Stimulated activated naive CD8-positive, alpha-beta T cell treated with anti-CD3 and anti-CD28 coated beads, Interleukin-15, Interleukin-2, amounts not matched to agents 100 ng/mL and 50 ng/mL, for 24 hours (primary cell): ENCODE data around the gene RTCB.

Experiments
- H3K27ac Mint-ChIP-seq: one replicate; pipeline ENCODE4 v1.8.0; 2021; ENCODE audit warnings: mild to moderate bottlenecking, mixed read lengths
- H3K27me3 Mint-ChIP-seq: one replicate; pipeline ENCODE4 v1.8.0; 2021; ENCODE audit warnings: mixed read lengths
- H3K36me3 Mint-ChIP-seq: one replicate; pipeline ENCODE4 v1.8.0; 2021; ENCODE audit warnings: low read depth, mixed read lengths
- H3K4me1 Mint-ChIP-seq: one replicate; pipeline ENCODE4 v1.8.0; 2021; ENCODE audit warnings: low read depth, mixed read lengths
- H3K4me3 Mint-ChIP-seq: one replicate; pipeline ENCODE4 v1.8.0; 2021; ENCODE audit warnings: mild to moderate bottlenecking, mixed read lengths
- H3K9me3 Mint-ChIP-seq: one replicate; pipeline ENCODE4 v1.8.0; 2021; ENCODE audit warnings: mixed read lengths

Gene RTCB

DNA sequence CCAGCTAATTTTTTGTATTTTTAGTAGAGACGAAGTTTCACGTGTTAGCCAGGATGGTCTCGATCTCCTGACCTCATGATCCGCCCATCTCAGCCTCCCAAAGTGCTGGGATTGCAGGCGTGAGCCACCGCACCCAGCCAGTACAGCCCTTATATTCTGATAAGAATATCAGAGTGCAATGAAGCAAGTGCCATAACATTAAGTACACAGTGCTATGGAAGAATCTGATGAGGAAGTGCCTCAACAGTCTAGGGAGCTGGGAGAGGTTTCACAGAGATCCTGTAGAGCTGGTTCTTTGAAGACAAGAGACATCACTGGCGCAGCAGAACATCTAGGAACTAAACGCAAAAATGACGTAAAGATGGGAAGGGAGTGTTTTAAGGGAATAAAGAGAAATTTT is 2.1 kb downstream of the RTCB start:
- Mint-ChIP-seq H3K27me3 (no peaks in the 10 kb centered on the region), H3K4me1 (peaks cover 60% of the 10 kb centered on the region), H3K27ac (peak overlapping the region; percentile 29), H3K9me3 (no peaks in the 10 kb centered on the region), H3K36me3 (peaks cover 46% of the 10 kb centered on the region), H3K4me3 (peak overlapping the region; percentile 96)

DNA sequence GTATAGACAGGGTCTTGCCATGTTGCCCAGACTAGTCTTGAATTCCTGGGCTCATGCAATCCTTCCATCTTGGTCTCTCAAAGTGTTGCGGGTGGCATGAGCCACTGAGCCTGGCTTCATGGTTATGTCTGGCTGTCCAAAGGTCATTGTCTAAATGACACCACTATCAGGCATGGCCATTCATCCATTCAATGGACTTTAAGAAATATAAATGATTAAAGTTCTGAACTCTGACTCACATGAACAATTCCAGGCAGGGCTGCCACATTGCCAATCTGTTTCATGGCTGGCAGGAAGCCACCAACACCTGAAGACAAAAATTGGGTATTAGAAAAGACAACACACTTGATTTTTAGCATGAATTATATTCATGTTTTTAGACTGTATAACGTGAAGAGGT is 4.1 kb downstream of the RTCB start:
- Mint-ChIP-seq H3K36me3 (peaks cover 56% of the 10 kb centered on the region), H3K4me1 (peaks cover 52% of the 10 kb centered on the region), H3K27me3 (no peaks in the 10 kb centered on the region), H3K27ac (no peak overlapping the region), H3K4me3 (no peak overlapping the region), H3K9me3 (no peaks in the 10 kb centered on the region)

DNA sequence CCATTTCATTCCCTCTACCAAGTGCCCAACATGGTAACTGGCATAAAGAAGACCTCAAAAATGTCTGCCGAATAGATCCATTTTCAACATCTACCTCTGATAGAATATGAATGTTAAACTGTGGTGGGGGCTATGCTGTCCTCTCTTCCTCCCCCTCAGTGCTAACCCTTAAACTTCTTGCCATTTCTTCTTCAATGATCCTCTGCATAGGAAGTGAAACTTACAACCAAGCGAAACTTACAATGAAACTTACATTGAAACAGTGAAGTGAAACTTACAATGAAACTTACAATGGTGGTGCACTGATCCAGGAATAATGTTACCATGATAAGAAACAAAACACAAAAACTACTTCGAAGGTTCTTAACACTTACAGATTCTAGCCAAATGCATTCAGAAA is 4.7 kb downstream of the RTCB start:
- H3K27me3 Mint-ChIP-seq: no peaks in the 10 kb centered on the region

DNA sequence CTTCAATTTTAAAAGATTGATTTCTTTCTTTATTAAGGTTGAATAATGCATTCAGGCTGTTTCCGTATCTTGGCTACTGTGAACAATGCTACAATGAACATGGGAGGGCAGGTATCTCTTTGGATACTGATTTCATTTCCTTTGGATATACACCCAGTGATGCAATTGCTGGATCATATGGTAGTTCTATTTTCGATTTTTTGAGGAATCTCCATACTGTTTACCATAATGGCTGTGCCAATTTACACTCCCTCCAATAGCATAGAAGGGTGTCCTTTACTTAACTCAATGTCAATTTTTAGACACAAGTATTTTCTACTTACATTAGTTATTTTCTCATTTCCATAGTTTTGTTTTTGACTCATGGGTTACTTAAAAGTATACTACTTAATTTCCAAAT is 8.0 kb downstream of the RTCB start:
- Mint-ChIP-seq H3K36me3 (peaks cover 80% of the 10 kb centered on the region), H3K4me3 (no peak overlapping the region), H3K27ac (no peak overlapping the region), H3K4me1 (peaks cover 19% of the 10 kb centered on the region), H3K9me3 (no peaks in the 10 kb centered on the region), H3K27me3 (no peaks in the 10 kb centered on the region)

More for the DNA sequence above, 4.7 kb downstream of the RTCB start:
- H3K36me3 Mint-ChIP-seq: peaks cover 58% of the 10 kb centered on the region
- H3K4me3 Mint-ChIP-seq: no peak overlapping the region
- H3K4me1 Mint-ChIP-seq: peaks cover 46% of the 10 kb centered on the region
- H3K27ac Mint-ChIP-seq: peak overlapping the region; percentile 39
- no peaks in the 10 kb centered on the region for H3K9me3 Mint-ChIP-seq

DNA sequence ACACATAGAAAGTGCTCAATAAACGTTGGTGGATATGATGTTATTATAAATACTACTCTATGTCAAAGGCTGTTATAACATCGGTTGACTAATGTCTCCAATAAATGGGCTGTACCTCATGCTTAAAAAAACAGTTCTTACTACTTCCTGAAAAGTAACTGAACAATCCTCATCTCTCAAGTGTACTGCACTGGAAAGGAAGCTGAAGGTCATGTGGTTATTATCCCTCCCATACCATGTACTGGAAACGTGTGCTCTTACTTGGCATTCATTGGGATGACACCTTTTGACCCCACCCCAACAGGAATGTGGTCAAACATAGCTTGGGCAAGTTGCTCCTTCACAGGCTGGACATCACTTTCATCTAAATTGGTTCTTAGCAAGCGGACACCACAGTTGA is 10.6 kb downstream of the RTCB start:
- Mint-ChIP-seq H3K4me1 (no peaks in the 10 kb centered on the region), H3K4me3 (no peak overlapping the region), H3K27ac (no peak overlapping the region), H3K9me3 (no peaks in the 10 kb centered on the region), H3K27me3 (no peaks in the 10 kb centered on the region), H3K36me3 (peaks cover 80% of the 10 kb centered on the region)

DNA sequence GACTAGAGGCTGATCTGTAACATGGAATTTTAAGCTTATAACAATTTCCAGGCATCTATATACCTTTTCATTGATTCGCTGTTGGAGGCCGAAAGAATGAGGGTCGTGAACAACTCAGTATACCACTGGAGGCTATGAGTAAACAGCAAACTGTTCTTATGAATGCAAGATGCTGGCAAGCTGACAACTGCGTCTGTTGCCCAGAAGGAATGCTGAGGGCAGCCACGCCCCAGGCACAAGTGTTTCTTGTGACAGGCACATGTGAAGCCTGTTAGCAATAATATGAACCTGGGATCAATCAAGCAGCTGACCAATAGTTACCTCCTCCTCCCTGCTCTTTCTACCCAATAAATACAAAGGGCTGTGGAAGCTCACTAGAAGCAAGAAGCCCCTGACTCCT is 15.3 kb downstream of the RTCB start:
- no peaks in the 10 kb centered on the region for H3K9me3 Mint-ChIP-seq

DNA sequence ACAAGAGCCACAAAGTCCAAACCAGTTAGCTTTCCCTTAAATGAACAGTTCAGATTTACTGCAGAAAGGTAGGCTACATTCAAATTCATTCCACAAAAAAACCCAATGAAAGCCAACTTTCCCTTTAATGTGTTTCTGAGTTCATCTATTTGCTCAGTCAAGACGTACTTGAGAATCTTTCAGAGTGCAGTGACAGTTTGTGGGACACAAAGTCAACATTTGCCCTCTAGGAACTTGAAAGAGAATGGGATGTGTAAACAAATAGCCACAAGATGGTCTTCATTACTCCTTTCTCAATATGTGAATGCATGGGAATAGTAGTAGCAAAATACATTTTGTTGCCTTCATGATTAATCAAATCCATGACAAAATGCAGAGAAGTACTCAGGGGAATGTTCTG is 15.8 kb downstream of the RTCB start:
- Mint-ChIP-seq H3K9me3 (no peaks in the 10 kb centered on the region), H3K4me3 (no peak overlapping the region), H3K27me3 (no peaks in the 10 kb centered on the region), H3K4me1 (peaks cover 8% of the 10 kb centered on the region), H3K27ac (no peak overlapping the region), H3K36me3 (peaks cover 86% of the 10 kb centered on the region)

More for the DNA sequence above, 15.3 kb downstream of the RTCB start:
- H3K36me3 Mint-ChIP-seq: peaks cover 86% of the 10 kb centered on the region
- no peak overlapping the region for H3K4me3 Mint-ChIP-seq
- H3K4me1 Mint-ChIP-seq: peaks cover 8% of the 10 kb centered on the region
- no peaks in the 10 kb centered on the region for H3K27me3 Mint-ChIP-seq
- H3K27ac Mint-ChIP-seq: no peak overlapping the region

DNA sequence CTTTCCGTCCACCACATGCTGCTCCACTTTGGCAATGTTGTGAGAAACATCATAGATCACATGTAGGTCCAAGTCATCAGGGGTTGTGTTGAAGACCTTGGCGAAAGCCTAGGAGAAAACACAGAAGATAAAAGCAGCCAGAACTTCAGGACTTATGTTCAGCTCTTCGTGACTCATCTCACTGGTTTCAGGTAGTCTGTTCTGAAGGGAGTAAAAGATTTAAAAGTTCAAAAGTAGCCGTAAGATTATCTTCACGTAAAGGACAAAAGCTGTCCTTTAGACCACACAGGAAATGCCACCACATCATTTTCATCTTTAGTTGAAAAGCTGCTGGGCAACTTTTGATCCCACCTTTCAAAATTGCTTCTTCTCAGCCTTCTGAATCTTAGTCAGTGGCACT is 16.9 kb downstream of the RTCB start:
- peaks cover 81% of the 10 kb centered on the region for H3K36me3 Mint-ChIP-seq
- H3K9me3 Mint-ChIP-seq: no peaks in the 10 kb centered on the region
- peak overlapping the region; percentile 82 for H3K27ac Mint-ChIP-seq
- no peaks in the 10 kb centered on the region for H3K27me3 Mint-ChIP-seq
- peaks cover 8% of the 10 kb centered on the region for H3K4me1 Mint-ChIP-seq
- H3K4me3 Mint-ChIP-seq: no peak overlapping the region

DNA sequence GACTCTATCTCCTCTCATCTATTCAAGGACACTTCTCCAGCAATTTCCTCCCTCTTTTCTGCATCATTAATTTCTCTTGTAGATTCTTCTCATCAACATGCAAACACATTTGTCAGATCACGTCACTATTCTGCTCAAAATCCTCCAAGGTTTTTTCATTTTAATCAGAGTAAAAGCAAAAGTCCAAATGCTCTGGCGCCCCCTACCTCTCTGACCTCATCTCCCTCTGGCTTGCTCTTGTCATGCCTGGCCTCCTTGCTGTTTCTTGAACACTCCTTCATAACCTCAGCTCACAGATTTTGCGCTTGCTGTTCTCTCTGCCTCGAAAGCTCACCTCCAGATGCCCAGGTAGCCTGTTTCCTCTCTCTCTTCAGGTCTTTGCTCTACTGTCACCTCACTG is 22.4 kb downstream of the RTCB start:
- no peaks in the 10 kb centered on the region for H3K4me1 Mint-ChIP-seq
- H3K9me3 Mint-ChIP-seq: no peaks in the 10 kb centered on the region
- H3K4me3 Mint-ChIP-seq: no peak overlapping the region
- no peak overlapping the region for H3K27ac Mint-ChIP-seq
- H3K36me3 Mint-ChIP-seq: peaks cover 70% of the 10 kb centered on the region
- no peaks in the 10 kb centered on the region for H3K27me3 Mint-ChIP-seq

DNA sequence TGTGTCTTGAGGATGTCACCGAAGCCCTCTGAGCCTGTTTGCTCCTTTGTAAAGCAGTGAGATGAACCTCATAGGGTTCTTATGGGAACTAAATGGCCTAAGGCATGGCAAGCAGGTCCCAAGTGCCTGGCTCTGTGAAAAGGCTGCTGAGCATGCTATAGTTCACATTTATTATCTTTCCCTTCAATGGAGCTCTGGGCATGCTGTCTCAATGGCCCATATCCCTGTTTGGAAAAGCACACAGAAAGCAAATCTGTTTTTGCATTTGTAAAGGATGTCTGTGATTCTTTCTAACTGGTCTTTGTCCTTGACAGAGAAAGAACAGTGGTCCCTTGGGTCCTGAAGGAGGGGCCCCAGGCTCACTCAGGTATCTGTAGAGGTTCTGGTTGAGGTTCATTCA is 26.4 kb downstream of the RTCB start:
- Mint-ChIP-seq H3K27ac (no peak overlapping the region), H3K27me3 (no peaks in the 10 kb centered on the region), H3K36me3 (peaks cover 42% of the 10 kb centered on the region)

DNA sequence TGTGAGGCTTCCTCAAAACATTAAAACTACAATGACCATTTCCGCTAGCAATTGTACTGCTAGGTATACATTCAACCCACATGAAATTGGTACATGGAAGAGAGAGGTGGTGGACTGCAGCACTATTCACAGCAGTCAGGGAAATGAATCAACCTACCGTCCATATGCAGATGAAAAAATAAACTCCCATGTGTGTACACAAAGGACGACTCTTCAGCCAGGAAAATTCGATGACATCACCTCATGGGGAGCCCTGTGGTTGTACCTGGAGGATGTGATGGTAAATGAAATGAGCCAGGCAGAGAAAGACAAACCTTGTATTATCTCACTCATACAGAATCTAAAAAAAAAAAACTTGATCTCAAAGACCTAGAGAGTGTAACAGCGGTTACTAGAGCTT is 31.1 kb downstream of the RTCB start:
- peaks cover 9% of the 10 kb centered on the region for H3K36me3 Mint-ChIP-seq
- no peaks in the 10 kb centered on the region for H3K4me1 Mint-ChIP-seq
- no peaks in the 10 kb centered on the region for H3K27me3 Mint-ChIP-seq
- H3K9me3 Mint-ChIP-seq: no peaks in the 10 kb centered on the region
- no peak overlapping the region for H3K4me3 Mint-ChIP-seq
- no peak overlapping the region for H3K27ac Mint-ChIP-seq

More for the DNA sequence above, 26.4 kb downstream of the RTCB start:
- Mint-ChIP-seq H3K4me1 (no peaks in the 10 kb centered on the region), H3K9me3 (no peaks in the 10 kb centered on the region), H3K4me3 (no peak overlapping the region)

DNA sequence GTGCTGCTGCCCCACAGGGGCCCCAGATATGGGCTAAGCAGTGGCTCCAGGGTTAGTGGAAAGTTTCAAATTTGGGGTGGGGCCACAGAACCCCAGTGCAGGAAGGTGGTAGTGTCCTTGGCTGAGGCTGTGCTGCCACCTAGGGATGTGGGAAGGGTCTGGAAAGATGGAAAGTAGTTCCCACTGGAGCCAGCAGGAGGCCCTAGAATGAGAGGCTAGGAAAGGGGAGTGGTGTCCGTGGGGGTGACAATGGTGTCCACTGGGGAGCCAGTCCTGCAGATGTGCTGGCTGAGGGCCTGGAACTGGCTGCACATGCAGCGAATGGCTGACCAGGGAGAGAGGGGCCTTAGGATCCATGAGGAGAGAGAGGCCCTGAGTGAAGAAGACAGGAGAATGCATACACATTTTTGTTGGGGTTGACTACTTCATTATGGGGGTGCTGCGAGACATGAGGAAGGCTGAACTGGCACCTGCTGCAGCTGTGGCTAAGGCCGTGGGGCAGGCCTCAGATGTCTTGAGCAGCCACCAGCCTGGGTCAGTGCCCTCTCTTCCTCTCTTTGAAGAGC is 33.3 kb downstream of the RTCB start:
- no peaks in the 10 kb centered on the region for H3K9me3 Mint-ChIP-seq

DNA sequence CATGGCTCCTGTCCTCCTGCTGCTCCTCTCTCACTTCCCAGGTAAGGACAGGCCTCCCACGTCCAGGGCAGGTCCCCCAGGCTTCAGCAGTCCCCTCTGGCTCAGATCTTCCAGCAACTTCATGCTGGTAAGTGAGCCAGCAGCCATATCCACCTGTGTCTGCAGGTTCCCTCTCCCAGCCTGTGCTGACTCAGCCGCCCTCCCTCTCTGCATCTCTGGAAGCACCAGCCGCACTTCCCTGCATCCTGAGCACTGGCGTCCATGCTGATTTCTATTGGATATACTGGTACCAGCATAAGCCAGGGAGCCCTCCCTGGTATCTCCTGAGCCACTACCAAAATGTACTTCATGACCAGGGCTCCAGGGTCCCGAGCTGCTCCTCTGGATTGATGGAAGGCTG is 35.4 kb downstream of the RTCB start:
- H3K27me3 Mint-ChIP-seq: no peaks in the 10 kb centered on the region
- no peaks in the 10 kb centered on the region for H3K4me1 Mint-ChIP-seq
- H3K36me3 Mint-ChIP-seq: peaks cover 4% of the 10 kb centered on the region
- no peak overlapping the region for H3K4me3 Mint-ChIP-seq
- H3K9me3 Mint-ChIP-seq: no peaks in the 10 kb centered on the region
- no peak overlapping the region for H3K27ac Mint-ChIP-seq

More for the DNA sequence above, 33.3 kb downstream of the RTCB start:
- Mint-ChIP-seq H3K4me1 (no peaks in the 10 kb centered on the region), H3K4me3 (no peak overlapping the region), H3K27me3 (no peaks in the 10 kb centered on the region), H3K27ac (no peak overlapping the region), H3K36me3 (peaks cover 4% of the 10 kb centered on the region)

DNA sequence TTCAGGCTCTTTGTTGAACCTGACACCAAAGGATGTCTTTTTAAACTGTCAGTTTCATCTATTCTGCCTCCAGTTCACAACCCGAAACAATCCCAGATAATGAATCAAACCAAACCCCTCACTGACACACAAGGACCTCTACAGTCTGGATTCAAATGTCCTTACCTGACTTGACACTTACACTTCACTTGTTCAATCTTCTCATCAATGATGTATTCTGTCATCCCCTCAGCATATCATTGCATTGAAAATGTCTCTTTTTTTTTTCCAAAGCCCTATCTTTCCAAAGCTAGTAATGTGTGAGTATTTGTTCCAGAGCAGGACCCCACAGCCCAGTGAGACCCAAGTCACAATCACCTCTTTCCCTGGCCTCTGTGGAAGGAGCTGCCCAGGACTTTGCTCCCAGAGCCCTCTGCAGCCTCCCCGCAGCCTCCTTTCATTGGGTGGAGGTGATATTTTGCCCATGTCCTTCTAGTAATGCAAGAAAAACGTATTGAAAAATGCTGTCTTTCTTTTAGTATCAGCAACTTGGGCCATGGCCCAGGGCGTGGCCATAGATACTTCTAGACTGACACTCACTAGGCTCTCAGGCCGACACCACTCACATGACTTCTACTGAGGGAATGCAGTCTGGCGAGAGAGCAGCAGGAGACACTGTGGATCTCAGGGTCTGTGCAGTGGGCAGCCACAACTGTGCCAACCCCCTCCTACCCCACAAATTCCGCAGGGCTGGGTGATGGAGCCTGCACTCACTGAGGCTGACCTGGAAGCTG is 36.2 kb downstream of the RTCB start:
- H3K4me1 Mint-ChIP-seq: no peaks in the 10 kb centered on the region
- H3K4me3 Mint-ChIP-seq: no peak overlapping the region
- H3K36me3 Mint-ChIP-seq: peaks cover 4% of the 10 kb centered on the region
- H3K9me3 Mint-ChIP-seq: no peaks in the 10 kb centered on the region
- no peak overlapping the region for H3K27ac Mint-ChIP-seq
- no peaks in the 10 kb centered on the region for H3K27me3 Mint-ChIP-seq

DNA sequence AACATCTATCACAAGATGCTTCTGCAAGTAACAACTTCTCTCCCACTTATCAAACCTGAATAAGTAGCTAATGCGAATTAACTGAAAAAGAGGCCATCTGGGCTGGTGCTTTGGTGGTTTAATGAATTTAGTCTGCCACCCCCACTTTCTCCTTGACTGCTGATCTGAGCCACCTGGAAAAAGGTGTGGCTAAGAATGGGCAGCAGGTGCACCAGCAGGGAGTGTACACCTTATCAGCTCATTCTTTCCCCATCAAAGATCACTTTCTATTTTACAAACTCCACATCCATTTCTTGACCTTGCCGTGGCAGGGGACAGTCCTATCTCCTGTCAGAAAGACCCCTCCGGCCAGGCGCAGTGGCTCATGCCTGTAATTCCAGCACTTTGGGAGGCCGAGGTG is 47.8 kb downstream of the RTCB start:
- no peak overlapping the region for H3K4me3 Mint-ChIP-seq
- peaks cover 4% of the 10 kb centered on the region for H3K36me3 Mint-ChIP-seq
- no peaks in the 10 kb centered on the region for H3K9me3 Mint-ChIP-seq
- no peak overlapping the region for H3K27ac Mint-ChIP-seq
- no peaks in the 10 kb centered on the region for H3K4me1 Mint-ChIP-seq
- H3K27me3 Mint-ChIP-seq: peaks cover 4% of the 10 kb centered on the region

DNA sequence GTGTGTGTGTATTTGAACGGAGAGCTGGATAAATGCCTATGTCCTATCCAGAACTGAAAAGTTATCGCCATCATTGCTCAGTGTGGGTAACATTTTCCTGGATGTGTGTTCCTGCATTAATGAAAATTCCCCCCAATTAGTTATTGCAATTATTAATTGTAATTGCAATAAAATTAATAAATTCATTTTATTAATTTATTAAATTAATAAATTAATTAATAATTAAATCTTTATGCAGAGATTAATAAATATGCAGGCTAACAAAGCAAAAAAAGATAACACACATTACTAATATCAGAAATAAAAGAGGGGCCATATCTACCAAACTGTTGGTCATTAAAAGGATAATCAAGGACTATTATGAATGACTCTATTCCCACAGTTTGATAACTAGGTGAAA is 50.8 kb downstream of the RTCB start:
- H3K4me3 Mint-ChIP-seq: no peak overlapping the region
- peaks cover 4% of the 10 kb centered on the region for H3K27me3 Mint-ChIP-seq
- H3K9me3 Mint-ChIP-seq: no peaks in the 10 kb centered on the region
- no peak overlapping the region for H3K27ac Mint-ChIP-seq
- H3K36me3 Mint-ChIP-seq: peaks cover 4% of the 10 kb centered on the region
- H3K4me1 Mint-ChIP-seq: no peaks in the 10 kb centered on the region
